DMS79 (cell line): ENCODE measurements around the gene AFDN.

Experiments
- DNase-seq: peaks from one replicate; lab custom pipeline; 2025; lab: John Stamatoyannopoulos, UW

Gene AFDN

GRCh38 chr6:167841981-167842380 lies 15.3 kb downstream of the AFDN start:
- no peak for DNase-seq

GRCh38 chr6:167842457-167842856 lies 15.7 kb downstream of the AFDN start:
- no peak for DNase-seq

GRCh38 chr6:167843023-167843422 lies 16.3 kb downstream of the AFDN start:
- DNase-seq = no peak

- no peak for DNase-seq
These were observed 19.1 kb downstream of the AFDN start for GRCh38 chr6:167845856-167846255.

- DNase-seq = no peak
These were observed 20.4 kb downstream of the AFDN start for GRCh38 chr6:167846997-167847606.

GRCh38 chr6:167847936-167848335 lies 21.2 kb downstream of the AFDN start:
- no peak for DNase-seq

GRCh38 chr6:167848783-167849182 lies 22.1 kb downstream of the AFDN start:
- no peak for DNase-seq

- DNase-seq = peak; percentile 15
These were observed 23.2 kb downstream of the AFDN start for GRCh38 chr6:167849846-167850459.

GRCh38 chr6:167850782-167851181 lies 24.1 kb downstream of the AFDN start:
- DNase-seq = no peak

- DNase-seq = peak; percentile 63
These were observed 24.8 kb downstream of the AFDN start for GRCh38 chr6:167851370-167851952.

GRCh38 chr6:167855825-167856425 lies 29.2 kb downstream of the AFDN start:
- DNase-seq = no peak

- DNase-seq = no peak
These were observed 29.8 kb downstream of the AFDN start for GRCh38 chr6:167856474-167856873.

GRCh38 chr6:167856999-167857660 lies 30.4 kb downstream of the AFDN start:
- DNase-seq = no peak

- no peak for DNase-seq
These were observed 31.4 kb downstream of the AFDN start for GRCh38 chr6:167858086-167858591.

GRCh38 chr6:167858842-167859664 lies 32.3 kb downstream of the AFDN start:
- DNase-seq = no peak

GRCh38 chr6:167860550-167861226 lies 34.0 kb downstream of the AFDN start:
- DNase-seq = no peak

- no peak for DNase-seq
These were observed 34.7 kb downstream of the AFDN start for GRCh38 chr6:167861424-167861823.

GRCh38 chr6:167863897-167864296 lies 37.2 kb downstream of the AFDN start:
- no peak for DNase-seq

- no peak for DNase-seq
These were observed 39.9 kb downstream of the AFDN start for GRCh38 chr6:167866642-167867041.

GRCh38 chr6:167870321-167870720 lies 43.6 kb downstream of the AFDN start:
- no peak for DNase-seq
